Gastrocnemius medialis (tissue), 4 donors: ENCODE data around the gene TANC2. TPM values are rescaled to one million over a fixed set of nuclear protein-coding genes. Genes with fewer than 3 reads are reported as not detected.

Experiments used
- ATAC-seq, 2 donors: fragments of 150-250 bp; one replicate each; pipeline ENCODE4 v1.9.1; 2016
- DNase-seq, 2 donors: peaks; one replicate each; pipeline ENCODE4 v3.0.0-alpha.2; 2019
- H3K27ac ChIP-seq, 4 donors: fragments of 200-600 bp; sonication (generic); 1 replicate in 1 of 4; 2 replicates in 3 of 4; pipeline ENCODE4 v1.5.1; 2016 to 2018; ENCODE audit warnings: mild to moderate bottlenecking in 2 of 4, moderate library complexity in 1 of 4
- H3K27me3 ChIP-seq, 3 donors: fragments of 200-600 bp; sonication (generic) in 2 of 3; 1 replicate in 1 of 3; 2 replicates in 2 of 3; pipeline versions ENCODE4 v1.5.1 to v1.6.0; 2016 to 2019; ENCODE audit warnings: mild to moderate bottlenecking in 1 of 3, moderate library complexity in 1 of 3
- H3K36me3 ChIP-seq, 2 donors: fragments of 200-600 bp; sonication (generic) in 1 of 2; one replicate each; pipeline ENCODE4 v1.5.1; 2017 to 2018
- H3K4me1 ChIP-seq, 2 donors: fragments of 200-600 bp; sonication (generic) in 1 of 2; one replicate each; pipeline ENCODE4 v1.5.1; 2016 to 2017; ENCODE audit warnings: mild to moderate bottlenecking in 2 of 2
- H3K4me3 ChIP-seq, 4 donors: fragments of 200-600 bp; sonication (generic) in 3 of 4; 1 replicate in 1 of 4; 2 replicates in 3 of 4; pipeline ENCODE4 v1.5.1; 2016 to 2019; ENCODE audit warnings: mild to moderate bottlenecking in 2 of 4
- H3K9me3 ChIP-seq, 3 donors: fragments of 200-600 bp; sonication (generic) in 2 of 3; 1 replicate in 1 of 3; 2 replicates in 2 of 3; pipeline ENCODE4 v1.5.1; 2016 to 2019
- CTCF ChIP-seq, 5 experiments: fragments of 450-650 bp in 3 of 5; fragments of 200-600 bp in 2 of 5; sonication (generic) in 2 of 5; IDR thresholded peaks in 4 of 5; conservative IDR thresholded peaks in 1 of 5; 1 replicate in 4 of 5; 2 replicates in 1 of 5; pipeline ENCODE4 v1.5.1; 2016 to 2019; ENCODE audit warnings: antibody characterized with exemption in 5 of 5, mild to moderate bottlenecking in 3 of 5, moderate library complexity in 3 of 5
- POLR2A ChIP-seq, 2 donors: fragments of 450-650 bp; IDR thresholded peaks; one replicate each; pipeline ENCODE4 v1.6.1; 2017; ENCODE audit warnings: antibody characterized with exemption in 2 of 2, mild to moderate bottlenecking in 2 of 2, moderate library complexity in 2 of 2
- in situ Hi-C, 4 donors: fragments of 200-750 bp; cut with MboI; loops; one replicate each; pipeline versions ENCODE4 v1.15.0 to v1.8.0; 2017; ENCODE audit warnings: low sequenced_read_pairs in 4 of 4
- intact Hi-C: fragments of 100-400 bp; cut with DNase I; formaldehyde crosslinking; loops from one replicate; pipeline ENCODE4 v1.15.1; 2023; ENCODE audit warnings: low total_unique reads
- total RNA-seq, 4 donors: library from RNA; depleted of rRNA; stranded (reverse); fragments of >200 nt; gene quantifications; one replicate each; pipeline versions ENCODE4 v1.1.0 to v1.2.3, GENCODE V29; 2016

Gene TANC2
- total RNA-seq, 4 donors from 2014 or later, result 1.9 to 7.1 (median 4.9) TPM

- no peak overlapping the region for H3K27ac ChIP-seq
- ATAC-seq (no peak), DNase-seq (no peak)
- no peaks in the 10 kb centered on the region for H3K9me3 ChIP-seq
- TF ChIP-seq POLR2A (IDR thresholded peaks at IDR 0.05) (no peak), CTCF (IDR thresholded peaks at IDR 0.05 in 4 of 5, conservative IDR thresholded peaks at IDR 0.05 in 1 of 5) (no peak)
- intact Hi-C loops, result no loop called here
- in situ Hi-C loops, result no loop called here
- H3K4me1 ChIP-seq, result no peaks in the 10 kb centered on the region
- H3K4me3 ChIP-seq, result no peak overlapping the region
- H3K27me3 ChIP-seq, result no peaks in the 10 kb centered on the region
- H3K36me3 ChIP-seq, result no peaks in the 10 kb centered on the region
These were observed 36.7 kb upstream of the TANC2 start for GRCh38 chr17:62929320-62929719.

GRCh38 chr17:62931101-62931500, 34.9 kb upstream of the TANC2 start:
- Histone ChIP-seq H3K9me3 (no peaks in the 10 kb centered on the region), H3K27ac (no peak overlapping the region), H3K36me3 (no peaks in the 10 kb centered on the region), H3K4me3 (no peak overlapping the region), H3K4me1 (no peaks in the 10 kb centered on the region), H3K27me3 (no peaks in the 10 kb centered on the region)
- no peak for DNase-seq
- no peak for TF ChIP-seq POLR2A (IDR thresholded peaks at IDR 0.05)
- no peak for TF ChIP-seq CTCF (IDR thresholded peaks at IDR 0.05 in 4 of 5, conservative IDR thresholded peaks at IDR 0.05 in 1 of 5)
- in situ Hi-C loops (no loop called here), intact Hi-C loops (no loop called here)
- ATAC-seq, result no peak

GRCh38 chr17:62933501-62934385, 32.3 kb upstream of the TANC2 start:
- intact Hi-C loops, result no loop called here
- Histone ChIP-seq H3K36me3 (no peaks in the 10 kb centered on the region), H3K27me3 (no peaks in the 10 kb centered on the region), H3K9me3 (no peaks in the 10 kb centered on the region), H3K27ac (no peak overlapping the region), H3K4me3 (no peak overlapping the region), H3K4me1 (no peaks in the 10 kb centered on the region)
- in situ Hi-C loops, result no loop called here
- TF ChIP-seq POLR2A (IDR thresholded peaks at IDR 0.05) (no peak), CTCF (IDR thresholded peaks at IDR 0.05 in 4 of 5, conservative IDR thresholded peaks at IDR 0.05 in 1 of 5) (no peak)
- ATAC-seq (no peak), DNase-seq (no peak)

- Histone ChIP-seq H3K9me3 (no peaks in the 10 kb centered on the region), H3K36me3 (no peaks in the 10 kb centered on the region), H3K27me3 (no peaks in the 10 kb centered on the region), H3K4me3 (no peak overlapping the region), H3K27ac (no peak overlapping the region), H3K4me1 (no peaks in the 10 kb centered on the region)
- DNase-seq (no peak), ATAC-seq (no peak)
- in situ Hi-C loops, result no loop called here
- intact Hi-C loops, result no loop called here
- TF ChIP-seq CTCF (IDR thresholded peaks at IDR 0.05 in 4 of 5, conservative IDR thresholded peaks at IDR 0.05 in 1 of 5), result no peak
- TF ChIP-seq POLR2A (IDR thresholded peaks at IDR 0.05), result no peak
These were observed 30.9 kb upstream of the TANC2 start for GRCh38 chr17:62935098-62935497.
